NCI-H1436 treated with DMSO at 0.1 percent for 48 hours (cell line): Measurements from ENCODE around the gene CLSTN3.
A peak's percentile ranks its signal among the peaks of the same experiment; 100 is the strongest.
"Not testable (repeated sequence)": the region's sequence is repeated elsewhere in the genome, so short reads cannot be mapped to it uniquely, and the experiment has no call there.

Source experiments
- DNase-seq: peaks from one replicate; lab custom pipeline; 2025; lab: John Stamatoyannopoulos, UW

The CLSTN3 gene

GRCh38 chr12:7103837-7104584 is 26.2 kb upstream of the CLSTN3 start:
- no peak for DNase-seq

- DNase-seq = no peak
These were observed 24.1 kb upstream of the CLSTN3 start for GRCh38 chr12:7106082-7106481.

GRCh38 chr12:7107181-7107580 is 23.0 kb upstream of the CLSTN3 start:
- DNase-seq = not testable (repeated sequence)

GRCh38 chr12:7107636-7108002 is 22.6 kb upstream of the CLSTN3 start:
- no peak for DNase-seq

- DNase-seq = no peak
These were observed 22.0 kb upstream of the CLSTN3 start for GRCh38 chr12:7108003-7108795.

GRCh38 chr12:7108796-7109571 is 21.2 kb upstream of the CLSTN3 start, which contains the start of gene C1RL:
Gene C1RL (minus strand): TSS chr12:7109214. CDS start chr12:7109180, 34 bp downstream.
- peak; percentile 61 for DNase-seq

- no peak for DNase-seq
These were observed 20.6 kb upstream of the CLSTN3 start for GRCh38 chr12:7109572-7109920.

GRCh38 chr12:7110661-7111060 is 19.5 kb upstream of the CLSTN3 start:
- no peak for DNase-seq

GRCh38 chr12:7112041-7112440 is 18.1 kb upstream of the CLSTN3 start:
- DNase-seq = no peak

- DNase-seq = no peak
These were observed 16.7 kb upstream of the CLSTN3 start for GRCh38 chr12:7113389-7113871.

- no peak for DNase-seq
These were observed 16.2 kb upstream of the CLSTN3 start for GRCh38 chr12:7114008-7114407.

GRCh38 chr12:7114851-7115250 is 15.3 kb upstream of the CLSTN3 start:
- DNase-seq = no peak

- DNase-seq = no peak
These were observed 14.0 kb upstream of the CLSTN3 start for GRCh38 chr12:7116196-7116595.

GRCh38 chr12:7116916-7117315 is 13.3 kb upstream of the CLSTN3 start:
- DNase-seq = no peak

- DNase-seq = no peak
These were observed 12.5 kb upstream of the CLSTN3 start for GRCh38 chr12:7117670-7118069.

GRCh38 chr12:7118881-7119280 is 11.3 kb upstream of the CLSTN3 start:
- DNase-seq = no peak

GRCh38 chr12:7120166-7120565 is 10.0 kb upstream of the CLSTN3 start:
- DNase-seq = no peak

GRCh38 chr12:7121324-7121723 is 8.8 kb upstream of the CLSTN3 start:
- no peak for DNase-seq

GRCh38 chr12:7122811-7123769 is 7.1 kb upstream of the CLSTN3 start:
- DNase-seq = no peak

GRCh38 chr12:7123806-7124522 is 6.2 kb upstream of the CLSTN3 start:
- DNase-seq = no peak
